Thyroid gland (tissue), 4 donors: ENCODE measurements around the gene EBPL. TPM values are rescaled to one million over a fixed set of nuclear protein-coding genes. Genes with fewer than 3 reads are reported as not detected.
A peak's percentile ranks its signal among the peaks of the same experiment; 100 is the strongest.

ENCODE experiments used
- DNase-seq, 2 donors: peaks; one replicate each; pipeline ENCODE4 v3.0.0-alpha.2; 2019
- H3K27ac ChIP-seq, 3 donors: fragments of 200-600 bp; sonication (generic); 1 replicate in 2 of 3; 2 replicates in 1 of 3; pipeline ENCODE4 v1.5.1; 2016 to 2019; ENCODE audit warnings: mild to moderate bottlenecking in 1 of 3, moderate library complexity in 1 of 3
- H3K27me3 ChIP-seq: fragments of 200-600 bp; sonication (generic); one replicate; pipeline ENCODE4 v1.5.1; 2019
- H3K36me3 ChIP-seq, 2 donors: fragments of 200-600 bp; sonication (generic); one replicate each; pipeline ENCODE4 v1.5.1; 2016 to 2019
- H3K4me1 ChIP-seq, 2 donors: fragments of 200-600 bp; sonication (generic); one replicate each; pipeline ENCODE4 v1.5.1; 2017 to 2019
- H3K4me3 ChIP-seq, 3 donors: fragments of 200-600 bp; sonication (generic); replicated peaks in 1 of 3; 1 replicate in 2 of 3; 2 replicates in 1 of 3; pipeline ENCODE4 v1.5.1; 2016; ENCODE audit warnings: mild to moderate bottlenecking in 1 of 3
- H3K9me3 ChIP-seq: fragments of 200-600 bp; sonication (generic); one replicate; pipeline ENCODE4 v1.5.1; 2017
- CTCF ChIP-seq, 6 experiments: fragments of 200-600 bp in 3 of 6; fragments of 450-650 bp in 3 of 6; sonication (generic) in 3 of 6; IDR thresholded peaks; one replicate each; pipeline ENCODE4 v1.5.1; 2016 to 2019; ENCODE audit warnings: antibody characterized with exemption in 6 of 6, mild to moderate bottlenecking in 2 of 6, inconsistent platforms in 1 of 6, moderate library complexity in 1 of 6
- POLR2A ChIP-seq, 2 donors: fragments of 450-650 bp; IDR thresholded peaks; one replicate each; pipeline ENCODE4 v1.6.1; 2017; ENCODE audit warnings: antibody characterized with exemption in 2 of 2, mild to moderate bottlenecking in 2 of 2, moderate library complexity in 1 of 2
- WGBS, 2 donors: methylation state at CpG; one replicate each; pipeline ENCODE4 v1.1.5; 2017; 5-methylcytosine and 5-hydroxymethylcytosine counted together
- intact Hi-C: fragments of 100-400 bp; cut with DNase I; formaldehyde crosslinking; loops from one replicate; pipeline ENCODE4 v1.15.1; 2023
- total RNA-seq, 4 donors: library from RNA; depleted of rRNA; stranded (reverse); fragments of >200 nt; gene quantifications; one replicate each; pipeline ENCODE4 v1.2.3, GENCODE V29; 2016

Gene EBPL
- total RNA-seq, 4 donors from 2014 or later = 41.0 to 102 (median 66.9) TPM

- Histone ChIP-seq H3K4me1 (peaks cover 9 to 13% of the 10 kb centered on the region in 2 donors), H3K36me3 (no peaks in the 10 kb centered on the region), H3K4me3 (peak overlapping the region; percentile 21 to 56 (median 53)), H3K27me3 (no peaks in the 10 kb centered on the region), H3K9me3 (no peaks in the 10 kb centered on the region), H3K27ac (peak overlapping the region in 2 of 3 donors; percentile 73 to 84)
- TF ChIP-seq CTCF (IDR thresholded peaks at IDR 0.05) = no peak
- no peak for TF ChIP-seq POLR2A (IDR thresholded peaks at IDR 0.05)
- DNase-seq = peak; percentile 23 to 27
- WGBS, 2 donors = 12 to 14% methylated on average over 15 to 17 of the region's 17 CpGs
- intact Hi-C loops = loop anchor here (5.0 kb wide), 1 partner anchor 102 kb away; the partner anchor contains the start of gene KPNA3
Observed at GRCh38 chr13:49690133-49690994, 922 bp downstream of the EBPL start.

GRCh38 chr13:49683489-49683888, 7.8 kb downstream of the EBPL start:
- H3K27me3 ChIP-seq = no peaks in the 10 kb centered on the region
- no peaks in the 10 kb centered on the region for H3K36me3 ChIP-seq
- WGBS, 2 donors = 76 to 84% methylated on average over 6 of the region's 6 CpGs
- H3K4me3 ChIP-seq = no peak overlapping the region
- TF ChIP-seq CTCF (IDR thresholded peaks at IDR 0.05) (no peak), POLR2A (IDR thresholded peaks at IDR 0.05) (no peak)
- peaks cover 0 to 7% of the 10 kb centered on the region in 2 donors for H3K4me1 ChIP-seq
- no peaks in the 10 kb centered on the region for H3K9me3 ChIP-seq
- intact Hi-C loops = no loop called here
- no peak for DNase-seq
- H3K27ac ChIP-seq = no peak overlapping the region

GRCh38 chr13:49681842-49682435, 9.3 kb downstream of the EBPL start:
- Histone ChIP-seq H3K9me3 (no peaks in the 10 kb centered on the region), H3K27ac (no peak overlapping the region), H3K27me3 (no peaks in the 10 kb centered on the region), H3K36me3 (no peaks in the 10 kb centered on the region), H3K4me1 (peaks cover 0 to 7% of the 10 kb centered on the region in 2 donors), H3K4me3 (no peak overlapping the region)
- 81 to 94% methylated on average over 4 of the region's 4 CpGs for WGBS, 2 donors
- DNase-seq = no peak
- TF ChIP-seq CTCF (IDR thresholded peaks at IDR 0.05) (no peak), POLR2A (IDR thresholded peaks at IDR 0.05) (no peak)
- intact Hi-C loops = no loop called here

- TF ChIP-seq CTCF (IDR thresholded peaks at IDR 0.05) (peak in 4 of 6 experiments; percentile 12 to 38 (median 24)), POLR2A (IDR thresholded peaks at IDR 0.05) (no peak)
- H3K4me3 ChIP-seq = no peak overlapping the region
- no peaks in the 10 kb centered on the region for H3K27me3 ChIP-seq
- DNase-seq = peak; percentile 42 to 45
- WGBS, 2 donors = 68 to 72% methylated on average over 3 of the region's 3 CpGs
- H3K9me3 ChIP-seq = no peaks in the 10 kb centered on the region
- no peaks in the 10 kb centered on the region for H3K36me3 ChIP-seq
- peaks cover 0 to 7% of the 10 kb centered on the region in 2 donors for H3K4me1 ChIP-seq
- H3K27ac ChIP-seq = no peak overlapping the region
- intact Hi-C loops = no loop called here
Observed at GRCh38 chr13:49679246-49679645, 12.0 kb downstream of the EBPL start.
